ENCODE results near the gene DYNLL1.
"Not testable (repeated sequence)": the region's sequence is repeated elsewhere in the genome, so short reads cannot be mapped to it uniquely, and the experiment has no call there.

Gene DYNLL1

DNA sequence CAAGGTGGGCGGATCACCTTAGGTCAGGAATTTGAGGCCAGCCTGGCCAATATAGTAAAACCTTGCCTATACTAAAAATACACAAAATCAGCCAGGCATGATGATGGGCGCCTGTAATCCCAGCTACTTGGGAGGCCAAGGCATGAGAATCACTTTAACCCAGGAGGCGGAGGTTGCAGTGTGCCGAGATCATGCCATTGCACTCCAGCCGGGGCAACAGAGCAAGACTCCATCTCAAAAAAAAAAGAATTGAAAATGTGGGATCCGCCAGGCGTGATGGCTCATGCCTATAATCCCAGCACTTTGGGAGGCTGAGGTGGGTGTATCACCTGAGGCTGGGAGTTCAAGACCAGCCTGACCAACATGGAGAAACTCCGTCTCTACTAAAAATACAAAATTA, 23.4 kb downstream of the DYNLL1 start:
- DNase-seq = not testable (repeated sequence)

DNA sequence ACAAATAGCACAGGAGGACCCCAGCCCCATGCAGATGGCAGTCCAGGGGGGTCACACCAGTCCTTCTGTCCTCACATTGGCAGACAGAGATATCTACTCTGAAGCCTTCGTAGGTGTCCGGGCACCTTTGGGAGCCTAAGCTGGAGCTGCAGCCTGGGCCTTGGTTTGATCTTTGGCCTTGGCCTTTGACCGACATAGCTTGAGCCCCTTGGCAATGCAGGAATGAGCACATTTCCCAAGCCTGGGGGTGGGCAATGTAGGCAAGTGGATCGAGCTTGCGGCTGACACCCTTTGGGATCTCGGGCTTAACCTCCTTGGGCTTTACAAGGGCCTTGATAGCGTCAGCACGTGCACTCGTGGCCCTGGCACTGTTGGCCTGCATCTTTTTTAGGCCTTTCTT, 26.7 kb downstream of the DYNLL1 start:
- no peak for DNase-seq

DNA sequence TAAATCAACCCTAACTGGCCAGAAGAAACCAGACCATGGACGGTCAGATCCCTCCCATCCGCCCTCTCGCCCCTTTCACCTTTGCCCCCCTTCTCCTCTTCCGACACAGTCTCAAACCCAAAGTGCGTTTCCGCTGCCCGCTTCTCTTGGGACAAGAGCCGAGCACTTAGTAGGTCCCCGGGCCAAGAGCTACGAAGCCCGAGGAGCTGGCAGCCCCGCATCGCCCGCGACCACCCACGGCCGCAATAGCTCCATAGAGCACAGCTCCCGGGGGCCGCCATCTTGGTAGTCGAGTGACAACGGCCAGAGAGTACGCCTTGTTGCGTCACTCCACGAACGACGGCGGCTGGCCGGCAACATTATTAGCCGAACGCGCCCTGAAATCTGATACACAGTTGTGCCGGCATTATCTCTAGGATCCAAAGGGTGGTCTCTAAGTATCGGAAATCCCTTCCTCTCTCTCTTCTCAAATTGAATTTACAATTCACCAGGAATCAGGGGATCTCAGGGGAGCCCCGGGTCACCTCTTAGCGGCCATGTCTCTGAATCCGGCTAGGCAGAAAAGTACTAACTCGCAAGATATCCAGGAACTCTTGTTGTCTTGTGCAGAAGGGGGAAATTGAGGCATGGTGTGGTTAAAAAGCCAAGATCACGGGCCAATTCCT, 33.1 kb downstream of the DYNLL1 start, which contains the start of gene COQ5:
TSS of gene COQ5 (minus strand) at position 298 of the 665 bp plus-strand sequence. CDS start at position 281, 17 bp downstream.
- peak; percentile 91 for DNase-seq

DNA sequence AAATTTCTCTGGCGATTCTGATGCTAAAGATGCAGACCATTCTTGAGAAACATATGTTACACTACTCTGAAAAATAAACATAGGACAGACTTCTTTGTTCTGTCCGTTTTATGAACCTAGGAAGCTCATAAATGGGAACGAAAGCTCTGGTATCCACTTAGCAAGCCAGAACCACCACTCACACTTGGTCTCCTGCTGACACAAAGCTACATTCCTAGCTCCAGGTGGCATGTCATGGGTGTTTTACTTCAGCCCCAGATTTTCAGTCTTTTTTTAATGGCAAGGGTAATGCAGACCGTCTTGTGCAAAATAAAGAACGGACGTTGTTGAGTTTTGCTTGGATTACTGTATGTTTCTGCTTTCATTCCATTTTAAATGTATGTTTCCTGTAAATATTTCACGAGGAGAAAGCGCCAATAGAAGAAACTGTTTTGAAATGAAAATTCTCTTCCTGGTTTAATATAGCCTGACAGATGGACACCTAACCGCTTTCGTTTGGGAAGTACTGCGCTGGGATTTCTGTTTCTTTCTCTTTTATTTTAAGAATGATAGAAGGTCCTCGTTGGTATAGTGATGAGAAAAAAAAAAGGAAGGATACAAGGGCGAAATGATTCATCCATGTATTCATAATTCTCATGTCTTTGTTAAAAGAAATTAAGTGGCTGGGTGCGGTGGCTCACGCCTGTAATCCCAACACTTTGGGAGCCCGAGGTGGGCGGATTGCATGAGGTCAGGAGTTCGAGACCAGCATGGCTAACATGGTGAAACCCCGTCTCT, 33.9 kb downstream of the DYNLL1 start:
- DNase-seq = no peak

DNA sequence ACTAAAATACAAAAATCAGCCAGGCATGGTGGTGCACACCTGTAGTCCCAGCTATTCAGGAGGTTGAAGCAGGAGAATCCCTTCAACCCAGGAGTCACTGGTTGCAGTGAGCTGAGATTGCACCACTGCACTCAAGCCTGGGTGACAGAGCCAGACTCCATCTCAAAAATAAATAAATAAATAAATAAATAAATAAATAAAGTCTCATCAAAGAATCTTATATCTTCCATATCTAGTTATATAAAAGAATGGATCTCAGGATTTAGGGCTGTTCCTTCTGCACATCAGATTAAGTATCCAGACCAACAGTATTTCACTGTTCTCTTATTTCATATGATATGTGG, 34.5 kb downstream of the DYNLL1 start:
- not testable (repeated sequence) for DNase-seq

DNA sequence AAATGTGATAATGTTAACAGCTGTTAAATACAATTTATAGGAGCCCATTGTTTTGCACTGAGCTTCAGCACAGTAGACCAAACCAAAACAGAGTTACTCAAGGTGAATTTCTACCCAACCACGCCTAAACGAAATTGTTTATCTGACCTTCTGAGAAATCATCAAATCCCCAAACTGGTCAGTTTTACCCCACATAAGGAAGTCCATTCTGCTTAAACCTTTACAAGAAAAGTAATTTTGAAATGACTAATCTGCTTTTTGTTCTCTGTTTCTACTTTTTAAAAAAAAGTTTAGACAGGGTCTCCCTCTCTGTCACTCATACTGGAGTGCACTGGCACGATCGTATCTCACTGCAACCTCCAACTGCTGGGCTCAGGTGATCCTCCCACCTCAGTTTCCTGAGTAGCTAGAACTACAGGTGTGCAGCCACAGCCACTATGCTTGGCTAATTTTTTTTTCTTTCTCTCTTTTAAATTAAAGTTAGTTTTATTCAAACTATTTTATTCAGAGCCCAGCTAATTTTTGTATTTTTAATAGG, 36.9 kb downstream of the DYNLL1 start:
- DNase-seq = no peak

DNA sequence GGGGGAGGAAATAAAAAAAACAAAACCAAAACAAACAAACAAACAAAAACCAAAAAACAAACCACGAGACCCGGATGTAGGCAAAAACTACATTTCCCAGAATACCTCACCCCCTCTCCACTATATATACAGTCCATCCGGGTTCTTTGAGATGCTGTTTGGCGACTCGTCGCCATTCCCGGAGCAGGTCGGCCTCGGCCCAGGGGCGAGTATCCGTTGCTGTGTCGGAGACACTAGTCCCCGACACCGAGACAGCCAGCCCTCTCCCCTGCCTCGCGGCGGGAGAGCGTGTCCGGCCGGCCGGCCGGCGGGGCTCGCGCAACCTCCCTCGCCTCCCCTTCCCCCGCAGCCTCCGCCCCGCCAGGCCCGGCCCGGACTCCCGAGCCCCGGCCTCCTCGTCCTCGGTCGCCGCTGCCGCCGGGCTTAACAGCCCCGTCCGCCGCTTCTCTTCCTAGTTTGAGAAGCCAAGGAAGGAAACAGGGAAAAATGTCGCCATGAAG, 38.3 kb downstream of the DYNLL1 start, which contains the start of gene RNF10:
TSS of gene RNF10 (plus strand) at position 154 of the 500 bp plus-strand sequence. CDS start 456 bp downstream, outside the sequence.
- peak; percentile 85 for DNase-seq

DNA sequence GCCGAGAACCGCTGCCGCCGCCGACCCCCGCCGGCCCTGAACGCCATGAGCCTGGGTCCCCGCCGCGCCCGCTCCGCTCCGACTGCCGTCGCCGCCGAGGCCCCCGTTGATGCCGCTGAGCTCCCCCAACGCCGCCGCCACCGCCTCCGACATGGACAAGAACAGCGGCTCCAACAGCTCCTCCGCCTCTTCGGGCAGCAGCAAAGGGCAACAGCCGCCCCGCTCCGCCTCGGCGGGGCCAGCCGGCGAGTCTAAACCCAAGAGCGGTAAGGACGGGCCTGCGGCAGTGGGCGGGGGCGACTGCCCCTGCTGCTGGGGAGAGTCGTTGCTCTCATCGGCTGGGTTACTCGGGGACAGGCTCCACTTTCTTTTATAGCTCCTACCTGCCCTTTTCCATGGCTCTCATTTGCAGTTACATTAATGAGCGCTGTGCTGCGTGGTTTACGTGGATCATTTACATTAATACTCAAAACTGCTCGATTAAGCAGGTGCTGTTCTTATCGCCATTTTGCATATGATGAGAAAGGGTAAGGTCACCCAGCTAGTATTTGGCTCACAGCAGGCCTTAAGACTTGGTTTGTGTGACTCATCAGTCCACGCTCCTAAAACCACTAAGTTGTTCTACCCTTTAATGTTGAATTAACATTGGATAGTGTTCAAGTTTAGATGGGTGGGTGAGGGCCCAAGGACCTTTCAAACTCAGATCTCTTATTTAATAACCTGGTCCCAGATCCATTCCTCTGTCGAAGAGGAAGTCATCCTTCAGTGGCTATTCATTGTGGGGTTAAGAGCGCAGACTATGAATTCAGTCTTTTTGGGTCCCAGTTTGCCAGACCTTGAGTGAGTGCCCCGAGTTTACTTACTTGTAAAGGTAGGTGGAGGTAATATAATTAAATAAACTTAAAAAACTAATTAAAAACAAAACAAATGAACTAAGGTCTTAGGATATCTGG, 39.1 kb downstream of the DYNLL1 start:
- peak; percentile 76 for DNase-seq

DNA sequence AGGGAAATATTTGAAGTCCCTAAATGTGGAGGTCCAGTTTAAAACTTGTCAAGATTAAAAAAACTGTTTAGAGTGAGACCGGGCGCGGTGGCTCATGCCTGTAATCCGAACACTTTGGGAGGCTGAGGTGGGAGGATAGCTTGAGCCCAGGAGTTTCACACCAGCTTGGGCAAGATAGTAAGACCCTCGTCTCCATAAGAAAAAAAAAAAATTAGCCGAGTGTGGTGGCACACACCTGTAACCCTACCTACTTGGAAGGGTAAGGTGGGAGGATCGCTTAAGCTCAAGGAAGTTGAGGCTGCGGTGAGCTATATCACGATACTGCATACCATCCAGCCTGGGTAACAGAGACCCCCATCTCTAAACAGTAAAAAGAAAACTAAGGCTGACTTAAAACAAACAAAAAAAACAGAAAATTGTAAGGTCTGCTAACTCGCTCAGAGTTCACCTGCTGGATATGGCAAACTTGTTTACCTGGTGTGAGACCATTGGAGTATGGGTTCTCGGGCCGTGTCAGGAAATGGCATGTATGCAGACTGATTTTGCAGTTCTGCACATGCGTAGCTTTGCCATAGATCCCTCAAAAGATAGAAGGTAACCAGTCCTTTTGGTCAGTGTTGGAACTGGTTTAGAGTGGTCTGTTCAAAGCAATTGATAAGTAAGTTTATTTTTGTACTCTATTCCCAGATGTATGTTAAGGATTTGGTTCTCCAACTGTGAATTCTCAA, 40.3 kb downstream of the DYNLL1 start:
- no peak for DNase-seq

DNA sequence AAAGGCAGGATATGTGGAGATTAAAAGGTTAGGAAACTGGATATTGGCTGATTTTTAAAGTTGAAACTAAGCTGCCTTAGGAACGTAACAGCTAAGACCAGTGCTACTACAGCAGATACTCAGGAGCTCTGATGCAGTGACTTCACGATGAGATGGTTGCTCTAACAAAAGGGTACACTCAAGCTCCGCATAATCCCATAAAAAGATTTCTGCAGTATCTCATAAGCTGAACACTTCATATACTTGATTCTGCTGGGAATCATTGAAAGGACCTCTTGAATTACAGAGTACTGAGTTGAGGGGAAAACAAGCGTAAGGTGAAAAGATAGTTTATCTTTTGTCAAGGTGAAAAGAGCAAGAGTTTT, 41.9 kb downstream of the DYNLL1 start:
- no peak for DNase-seq

DNA sequence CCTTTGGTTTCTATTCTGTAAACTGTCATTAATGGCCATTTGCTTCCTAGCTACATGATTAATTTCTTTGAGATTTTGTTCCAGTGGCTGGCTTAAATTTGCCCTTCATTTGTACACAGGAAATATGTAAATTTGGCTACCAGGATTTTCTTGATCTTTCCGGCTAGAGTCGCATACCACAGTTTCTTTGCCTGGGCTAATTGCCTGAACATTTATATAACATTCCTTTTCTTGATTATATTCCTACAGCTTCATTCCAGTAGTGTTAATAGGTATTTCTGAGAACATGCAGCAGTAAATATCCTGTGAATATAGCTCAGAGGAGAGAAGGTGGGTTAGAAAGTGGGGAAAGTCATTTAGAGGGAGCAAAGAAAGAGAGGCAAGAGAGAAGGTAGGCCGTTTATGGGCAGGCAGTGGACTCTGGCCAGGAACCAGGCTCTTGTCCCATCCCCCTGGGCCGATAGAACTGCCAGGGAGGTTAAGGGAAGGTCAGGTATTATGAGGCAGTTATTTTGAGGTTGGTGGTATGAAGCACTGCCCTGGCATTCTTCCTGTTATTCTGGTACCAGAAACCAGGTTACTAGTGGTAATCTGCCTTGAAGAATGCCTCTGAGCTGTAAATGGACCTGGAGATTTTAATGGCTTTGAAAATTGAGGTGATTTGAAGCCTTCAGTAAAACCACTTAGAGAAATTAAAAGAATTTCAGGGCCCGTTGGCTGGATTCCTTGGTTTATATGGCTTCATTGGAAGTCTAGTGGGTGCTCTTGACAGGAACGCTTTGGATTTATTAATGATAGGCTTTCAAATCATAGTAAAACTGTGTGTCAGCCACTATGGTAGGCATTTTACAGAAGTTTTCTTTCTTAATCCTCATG, 42.6 kb downstream of the DYNLL1 start:
- DNase-seq = no peak

DNA sequence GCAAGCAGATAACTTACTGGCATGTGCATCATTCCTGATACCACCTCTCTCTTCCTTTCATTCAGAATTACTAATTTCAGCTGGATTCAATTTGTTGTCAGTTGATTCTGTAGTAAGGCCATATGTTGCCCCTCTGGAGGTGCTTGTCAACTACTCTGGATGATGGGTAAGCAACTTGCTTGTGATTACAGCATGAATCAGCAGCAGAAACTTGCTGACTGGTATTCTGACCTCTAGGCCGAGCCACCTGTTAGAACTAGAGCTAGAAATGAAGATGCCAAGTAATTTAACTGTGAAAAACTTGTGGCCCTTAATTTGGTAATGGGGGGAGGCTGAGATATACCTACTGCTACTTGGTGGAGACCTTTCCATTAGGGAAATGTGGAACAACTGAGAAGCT, 43.4 kb downstream of the DYNLL1 start:
- DNase-seq = no peak

DNA sequence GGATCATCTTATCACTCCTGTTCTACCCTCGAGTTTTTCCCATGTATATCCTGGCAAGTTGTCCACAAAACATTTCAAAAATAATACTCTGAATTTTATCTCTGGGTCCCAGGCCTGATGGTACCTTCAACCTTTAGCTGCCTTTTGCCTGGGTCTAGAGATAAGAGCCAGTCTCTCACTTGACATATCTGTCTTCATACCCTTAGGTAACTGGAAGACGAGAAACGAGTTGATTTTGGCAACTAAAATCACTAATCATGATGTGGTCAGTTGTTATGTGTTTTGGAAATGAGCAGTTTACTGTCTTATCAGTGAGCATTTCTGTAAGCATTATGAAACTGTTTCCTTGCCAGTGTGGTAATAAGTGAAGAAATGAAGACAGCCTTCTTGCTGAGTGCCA, 44.5 kb downstream of the DYNLL1 start:
- no peak for DNase-seq

DNA sequence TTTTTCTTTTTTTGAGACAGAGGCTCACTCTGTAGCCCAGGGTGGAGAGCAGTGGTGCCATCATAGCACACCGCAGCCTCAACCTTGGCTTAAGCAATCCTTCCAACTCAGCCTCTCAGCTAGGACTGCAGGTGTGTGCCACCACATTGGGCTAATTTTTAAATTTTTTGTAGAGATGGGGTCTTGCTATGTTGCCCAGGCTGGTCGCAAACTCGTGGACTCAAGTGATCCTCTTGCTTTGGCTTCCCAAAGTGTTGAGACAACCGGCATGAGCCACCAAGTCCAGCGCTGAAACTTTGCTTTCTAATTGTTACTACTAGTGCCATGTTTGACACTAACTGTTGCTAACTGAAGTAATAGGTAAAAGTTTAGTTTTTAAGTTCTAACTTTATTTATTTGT, 46.3 kb downstream of the DYNLL1 start:
- DNase-seq = no peak

DNA sequence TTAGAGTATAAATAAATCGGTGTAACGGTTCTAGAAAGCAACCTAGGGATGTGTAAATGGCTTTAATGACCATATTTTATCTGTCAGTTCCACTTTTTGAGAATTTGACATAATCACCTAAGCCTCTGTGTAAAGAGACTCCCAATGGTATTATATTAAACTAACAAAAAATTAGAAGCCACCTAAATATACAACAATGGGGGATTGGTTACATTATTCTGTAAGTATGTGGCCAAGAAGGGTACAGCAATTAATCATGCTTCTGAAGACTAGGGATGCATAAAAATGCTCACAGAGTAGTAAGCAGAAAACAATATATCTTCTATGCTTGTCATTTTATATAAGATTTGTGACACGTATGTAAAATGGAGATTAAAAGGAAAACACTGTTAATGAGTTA, 48.8 kb downstream of the DYNLL1 start:
- no peak for DNase-seq

DNA sequence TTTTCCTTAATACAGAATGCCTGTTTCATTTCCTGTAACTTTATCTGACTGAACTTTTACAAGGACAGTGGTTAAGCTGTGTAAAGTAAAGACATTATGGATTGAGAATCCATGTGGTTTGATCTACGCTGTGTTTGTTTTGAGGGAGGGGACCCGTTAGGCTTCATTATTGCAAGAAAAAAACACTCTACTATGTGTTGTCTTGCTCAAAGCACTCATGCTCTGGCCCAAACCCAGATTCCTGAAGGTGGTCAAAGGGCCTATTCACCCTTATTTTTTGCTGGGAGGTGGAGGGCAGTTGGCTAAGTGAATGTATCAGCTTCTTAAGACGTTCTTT, 50.1 kb downstream of the DYNLL1 start:
- no peak for DNase-seq

Data from activated CD8-positive, alpha-beta memory T cell treated with anti-CD3 and anti-CD28 coated beads, Interleukin-2, amount 50 U/mL, for 48 hours (primary cell).